GM19452 (cell line): ENCODE results near the gene SDF2.

Source experiments
- ATAC-seq: cut with Tn5 transposase; IDR thresholded peaks from one replicate; pipeline ENCODE4 v1.9.1; 2021; ENCODE audit not compliant: unreplicated experiment

SDF2 gene, protein sequence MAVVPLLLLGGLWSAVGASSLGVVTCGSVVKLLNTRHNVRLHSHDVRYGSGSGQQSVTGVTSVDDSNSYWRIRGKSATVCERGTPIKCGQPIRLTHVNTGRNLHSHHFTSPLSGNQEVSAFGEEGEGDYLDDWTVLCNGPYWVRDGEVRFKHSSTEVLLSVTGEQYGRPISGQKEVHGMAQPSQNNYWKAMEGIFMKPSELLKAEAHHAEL

DNA sequence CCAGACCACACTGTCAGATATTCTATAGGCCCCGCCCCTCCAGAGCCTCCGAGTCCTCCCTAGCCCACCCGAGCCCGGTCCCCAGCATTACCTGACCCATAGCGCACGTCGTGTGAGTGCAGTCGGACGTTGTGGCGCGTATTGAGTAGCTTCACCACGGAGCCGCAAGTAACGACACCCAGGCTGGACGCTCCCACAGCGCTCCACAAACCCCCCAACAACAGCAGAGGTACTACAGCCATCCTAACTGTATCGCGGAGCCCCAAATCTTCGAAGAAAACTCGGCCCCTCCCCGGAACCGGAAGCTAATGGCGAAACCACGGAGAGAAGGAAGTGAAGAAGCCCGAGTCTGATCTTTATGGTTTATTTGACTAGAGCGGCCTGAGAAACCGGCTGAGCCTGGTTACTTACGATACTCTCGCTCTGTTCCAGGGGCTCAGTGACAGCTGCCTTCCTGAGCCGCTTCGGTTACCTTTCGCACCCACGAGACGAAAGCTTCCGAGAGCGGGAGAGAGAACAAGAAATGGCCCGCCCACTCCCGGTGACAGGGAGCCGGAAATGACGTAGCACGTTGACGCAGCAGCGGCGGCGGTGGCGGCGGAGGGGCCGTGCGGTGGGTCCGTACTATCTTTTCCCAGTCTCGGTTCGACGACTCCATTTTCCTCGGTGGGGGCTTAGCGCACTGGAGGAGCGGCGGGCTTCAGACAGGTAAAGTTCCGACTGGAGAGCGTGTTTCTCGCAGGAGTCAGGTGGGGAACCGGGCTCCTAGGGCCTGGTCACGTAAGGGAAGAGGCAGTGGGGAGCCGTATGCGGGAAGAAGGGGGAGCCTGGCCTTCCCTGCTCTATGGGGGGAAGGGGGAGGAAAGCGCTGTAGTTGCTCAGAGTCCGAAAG is at the start of gene SDF2, which contains the start of gene SUPT6H:
Gene SDF2, minus strand, starts transcription at position 272 of the 892 bp plus-strand sequence. Its CDS starts 30 bp downstream, at position 242.
Gene SUPT6H, plus strand, starts transcription at position 571 of the 892 bp plus-strand sequence. CDS start 11,197 bp downstream, outside the sequence.
- ATAC-seq: peak; percentile 82

DNA sequence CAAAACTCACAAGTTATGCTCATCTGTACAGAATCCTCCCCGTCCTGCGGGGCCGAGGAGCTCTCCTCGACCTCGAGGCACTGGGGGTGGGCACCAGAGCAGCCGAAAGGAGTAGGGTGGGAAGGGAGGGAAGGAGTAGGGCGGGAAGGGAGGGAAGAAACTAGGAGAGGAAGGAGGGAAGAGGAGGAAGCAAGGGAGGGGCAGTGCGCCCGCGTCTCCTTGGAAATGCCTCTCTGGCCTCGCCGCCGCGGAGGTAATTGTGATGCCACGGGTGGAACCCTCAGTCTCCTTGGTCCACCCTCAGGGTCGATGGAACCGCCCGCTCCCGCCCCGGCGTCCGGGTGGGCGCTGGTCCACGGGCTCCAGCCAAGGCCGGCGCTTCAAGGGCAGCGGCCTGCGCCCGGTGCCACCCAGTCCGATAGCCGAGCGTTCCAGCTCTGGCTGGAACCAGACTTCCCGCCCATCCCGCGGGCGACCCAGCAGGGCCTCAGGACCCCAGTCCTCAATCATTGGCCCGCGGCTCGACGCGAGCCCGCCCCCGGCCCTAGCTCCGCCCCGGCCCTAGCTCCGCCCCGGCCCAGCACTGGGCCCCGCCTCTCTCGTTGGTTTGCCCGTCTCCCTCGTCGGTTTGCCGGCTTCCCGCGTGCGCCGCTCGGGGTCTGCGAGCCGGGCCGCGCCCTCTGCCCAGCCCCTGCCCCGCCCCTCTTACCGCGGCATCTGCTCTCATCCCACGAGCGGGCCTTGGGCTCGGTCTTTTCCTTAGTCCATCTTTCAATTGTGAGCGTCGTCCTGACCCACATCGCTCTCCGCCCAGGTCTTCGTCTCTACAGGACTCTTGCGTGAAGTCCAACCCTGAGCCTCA is 49.4 kb upstream of the SDF2 start:
- ATAC-seq: peak; percentile 83

DNA sequence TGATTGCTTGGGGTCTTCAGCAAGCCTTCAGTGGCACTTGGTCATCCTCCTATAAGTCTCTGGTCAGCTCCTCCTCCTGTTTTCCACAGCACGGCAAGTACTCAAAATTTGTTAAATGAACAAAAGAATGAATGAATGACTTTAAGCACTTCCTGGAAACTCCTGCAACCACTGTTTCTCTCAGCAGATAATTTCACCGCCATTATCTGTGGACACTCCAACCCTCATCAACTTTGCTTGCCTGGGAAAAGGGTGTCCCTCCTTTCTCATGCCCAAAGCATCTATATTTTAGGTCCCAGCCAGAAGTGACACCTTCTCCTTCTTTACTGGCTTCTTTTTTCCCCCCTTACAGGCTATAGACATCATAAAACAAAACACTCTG is 45.6 kb upstream of the SDF2 start:
- ATAC-seq: no peak

DNA sequence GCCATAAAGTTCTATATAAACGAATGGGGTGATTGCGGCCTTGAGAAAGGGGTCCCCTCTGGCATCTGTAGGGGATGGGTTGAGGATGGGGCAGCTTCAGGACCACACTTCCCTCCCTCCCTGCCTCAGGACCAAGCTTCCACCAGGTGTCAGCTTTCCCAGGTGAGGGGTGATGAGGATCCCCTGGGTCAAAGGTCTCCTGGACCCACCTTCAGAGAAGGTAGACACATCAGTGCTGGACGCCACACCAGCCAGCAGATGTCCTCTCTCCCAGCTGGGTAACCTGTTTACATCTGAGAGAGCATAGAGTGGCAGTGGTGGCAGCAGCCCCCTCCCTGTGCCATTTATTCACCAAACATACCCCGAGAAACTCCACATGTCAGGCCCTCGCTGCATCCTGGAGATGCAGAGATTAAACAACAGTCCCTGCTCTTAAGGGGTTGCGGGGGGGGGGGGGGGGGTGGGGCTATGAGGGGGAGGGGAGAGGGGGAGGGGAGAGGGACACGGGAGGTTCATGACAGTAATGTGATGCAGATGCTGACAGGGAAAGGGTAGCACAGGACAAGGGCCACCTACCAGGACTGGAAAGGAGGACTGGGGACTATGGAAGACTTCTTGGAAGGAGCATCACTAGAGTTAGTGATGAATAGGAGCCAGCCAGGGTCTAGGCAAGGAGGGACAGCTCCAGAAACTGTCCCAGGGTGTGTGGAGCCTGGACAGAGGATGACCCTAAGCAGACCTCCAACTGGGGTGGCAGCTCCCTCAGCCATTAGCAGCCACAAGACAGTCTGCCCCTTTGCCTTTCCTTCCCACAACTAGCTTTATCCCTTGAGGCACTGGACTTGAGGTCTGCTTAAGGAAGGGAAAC is 45.0 kb upstream of the SDF2 start:
- ATAC-seq: no peak

DNA sequence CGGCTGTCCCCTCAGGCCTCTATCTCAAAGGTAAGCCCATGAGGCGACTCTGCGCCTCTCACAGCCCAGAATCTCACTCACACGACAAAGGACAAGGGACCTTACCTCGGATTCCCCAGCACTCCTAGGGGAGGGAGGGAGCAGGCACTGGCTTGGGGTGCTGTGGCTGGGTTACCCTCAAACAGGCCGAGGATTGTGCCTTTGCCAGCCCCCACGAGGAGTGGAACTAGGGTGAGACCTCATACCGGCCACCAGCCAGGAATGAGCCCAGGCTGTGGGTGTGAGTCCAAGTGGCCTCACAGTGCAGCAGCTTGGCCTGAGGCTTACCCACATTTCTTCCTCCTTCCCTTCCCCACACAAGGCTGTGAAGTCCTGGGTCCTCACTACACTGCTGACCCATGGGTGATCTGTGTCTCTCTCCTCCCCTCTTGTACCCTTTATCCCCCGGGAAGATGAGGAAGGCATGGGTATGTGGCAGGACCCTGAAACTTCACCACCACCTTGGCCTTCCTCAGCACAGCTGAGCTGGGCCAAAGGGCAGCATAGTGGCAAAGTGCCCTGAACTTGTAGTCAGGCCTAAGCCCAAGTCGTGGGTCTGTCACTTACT is 44.1 kb upstream of the SDF2 start:
- ATAC-seq: no peak

DNA sequence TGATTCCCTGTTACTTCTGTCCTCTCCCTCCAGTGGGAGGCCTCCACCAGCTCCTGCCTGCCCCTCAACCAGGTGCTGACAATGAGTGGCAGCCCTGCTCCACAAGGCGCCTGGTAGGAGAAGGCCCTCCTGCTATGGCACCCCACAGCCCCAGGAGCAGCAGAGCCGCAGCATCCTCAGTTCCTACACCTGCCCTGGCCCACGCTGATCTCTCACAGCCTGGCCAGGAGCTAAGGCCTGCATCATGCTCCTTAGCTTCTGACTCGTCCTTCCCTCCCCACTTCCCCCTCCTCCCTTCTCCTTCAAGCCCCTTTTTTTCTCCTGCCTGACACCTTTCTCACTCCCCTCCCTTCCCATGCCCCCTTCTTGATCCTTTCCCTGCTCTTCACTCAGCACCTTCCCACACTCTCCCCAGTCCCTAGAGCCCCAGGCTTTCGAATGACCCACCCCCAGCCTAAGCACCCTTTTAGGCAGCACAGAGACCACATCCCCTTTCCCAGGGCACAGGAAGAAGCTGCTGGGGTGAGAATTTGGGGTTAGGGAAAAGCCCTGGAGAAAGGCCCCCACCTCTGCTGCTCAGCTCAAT is 43.5 kb upstream of the SDF2 start:
- ATAC-seq: no peak

DNA sequence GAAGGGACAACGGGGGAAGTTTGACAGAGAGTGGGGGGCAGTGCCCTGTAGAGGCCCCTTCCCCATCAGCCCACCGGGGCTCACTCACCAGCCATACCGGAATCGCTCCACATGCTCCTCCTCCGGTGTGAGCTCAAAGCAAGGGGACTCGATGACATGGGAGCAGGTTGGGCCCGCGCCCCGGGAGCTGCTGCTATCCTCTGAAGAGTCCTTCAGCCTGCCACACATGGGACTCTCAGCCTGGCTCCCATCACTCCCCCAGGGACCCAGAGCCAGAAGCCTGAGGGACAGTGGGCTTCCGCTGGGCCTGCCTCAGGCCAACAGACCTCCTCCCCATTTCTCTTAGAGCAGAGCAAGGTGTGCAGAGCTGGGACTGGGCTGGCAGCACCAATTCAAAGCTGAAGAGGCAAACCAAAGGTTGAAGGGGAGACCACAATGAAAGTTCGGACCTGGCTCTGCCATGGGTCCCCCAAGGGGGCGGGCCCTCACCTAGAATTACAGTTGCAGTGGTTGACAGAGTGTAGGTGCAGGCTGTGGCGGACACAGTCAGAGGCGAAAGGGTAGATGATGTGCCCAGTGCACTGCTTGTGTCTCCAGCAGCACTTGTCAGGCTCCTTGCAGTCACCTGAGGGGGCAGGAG is 42.6 kb upstream of the SDF2 start:
- no peak for ATAC-seq

DNA sequence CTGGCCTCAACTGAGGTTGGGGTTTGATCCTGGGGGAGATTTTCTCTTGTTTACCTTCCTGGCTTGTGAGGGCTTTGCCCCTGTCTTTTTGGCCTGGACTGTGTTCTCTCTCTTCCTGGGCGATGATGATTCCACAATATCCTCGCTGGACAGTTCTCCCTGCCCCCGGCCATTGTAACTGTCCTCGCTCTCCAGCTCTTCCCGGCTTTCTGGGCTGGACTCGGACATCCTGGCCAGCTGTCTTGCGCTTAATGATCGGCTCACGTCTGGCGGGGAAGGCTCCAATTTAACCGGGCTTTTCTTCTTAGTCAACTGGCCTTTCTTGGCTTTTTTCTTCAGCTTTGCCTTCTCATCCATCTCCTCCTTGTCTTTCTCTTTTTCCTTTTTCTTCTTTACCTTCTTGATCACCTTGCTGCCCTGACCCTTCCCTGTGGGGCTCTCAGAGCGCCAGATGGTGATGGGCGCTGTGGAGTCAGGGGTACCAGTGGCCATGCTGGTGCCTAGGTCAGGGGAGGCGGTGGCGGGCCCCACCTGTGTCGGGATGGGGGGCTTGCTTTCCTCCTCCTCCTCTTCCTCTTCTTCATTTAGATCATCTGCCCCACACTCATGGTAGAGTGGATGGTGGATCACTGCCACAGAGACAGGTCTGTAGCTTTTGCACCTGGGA is 42.0 kb upstream of the SDF2 start:
- no peak for ATAC-seq

DNA sequence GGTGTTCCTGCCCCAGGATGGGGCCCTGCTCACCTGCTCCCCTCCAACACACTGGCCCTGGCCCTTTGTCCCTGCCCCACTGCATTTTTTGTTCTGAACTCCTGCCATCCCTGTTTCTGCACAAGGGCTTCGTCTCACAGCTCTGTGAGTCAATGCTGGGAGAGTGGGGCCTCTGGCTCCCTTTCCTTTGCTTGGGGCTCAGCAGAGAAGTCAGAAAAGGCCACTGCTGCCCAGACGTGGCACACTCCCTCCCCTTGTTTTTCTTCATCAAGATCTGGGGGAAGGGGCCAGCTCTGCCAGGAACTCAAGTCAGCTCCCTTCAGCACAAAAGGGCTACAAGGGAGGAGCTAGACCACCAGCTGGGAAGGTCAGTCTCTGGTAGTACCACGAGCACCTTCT is 41.0 kb upstream of the SDF2 start:
- no peak for ATAC-seq

DNA sequence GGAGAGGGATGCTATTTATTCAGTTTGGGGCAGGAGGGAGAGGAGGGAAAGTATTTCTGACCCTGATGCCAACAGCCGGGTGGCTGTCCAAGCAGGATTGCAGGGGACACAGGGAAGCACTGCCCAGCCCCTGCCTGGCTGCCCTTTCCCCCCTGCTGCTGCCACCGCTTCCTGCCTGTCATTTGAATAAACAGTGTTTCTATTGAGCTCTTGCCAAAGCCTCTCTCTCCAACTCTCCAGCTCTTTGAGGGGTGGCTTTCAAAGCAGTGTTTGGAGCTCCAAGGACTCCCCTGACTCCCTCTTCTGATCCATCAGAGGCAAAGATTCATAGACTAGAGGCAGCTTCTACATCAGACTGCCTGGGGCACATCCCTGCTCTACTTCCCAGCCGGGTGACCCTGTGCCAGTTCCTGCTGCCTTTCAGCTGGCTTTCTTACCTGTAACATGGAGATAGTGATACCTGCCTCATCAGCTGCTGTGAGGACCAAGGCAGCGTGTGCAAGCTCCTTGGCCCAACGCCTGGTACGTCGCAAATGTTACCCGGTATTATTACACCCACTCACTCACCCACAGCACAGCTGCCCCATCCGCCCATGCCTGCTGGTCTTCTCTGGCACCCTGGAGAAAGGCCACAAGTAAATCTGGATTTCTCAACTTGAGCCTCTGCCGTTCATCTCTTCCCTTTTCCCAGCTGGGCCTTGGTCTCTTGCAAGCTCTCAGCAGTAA is 40.5 kb upstream of the SDF2 start:
- no peak for ATAC-seq

DNA sequence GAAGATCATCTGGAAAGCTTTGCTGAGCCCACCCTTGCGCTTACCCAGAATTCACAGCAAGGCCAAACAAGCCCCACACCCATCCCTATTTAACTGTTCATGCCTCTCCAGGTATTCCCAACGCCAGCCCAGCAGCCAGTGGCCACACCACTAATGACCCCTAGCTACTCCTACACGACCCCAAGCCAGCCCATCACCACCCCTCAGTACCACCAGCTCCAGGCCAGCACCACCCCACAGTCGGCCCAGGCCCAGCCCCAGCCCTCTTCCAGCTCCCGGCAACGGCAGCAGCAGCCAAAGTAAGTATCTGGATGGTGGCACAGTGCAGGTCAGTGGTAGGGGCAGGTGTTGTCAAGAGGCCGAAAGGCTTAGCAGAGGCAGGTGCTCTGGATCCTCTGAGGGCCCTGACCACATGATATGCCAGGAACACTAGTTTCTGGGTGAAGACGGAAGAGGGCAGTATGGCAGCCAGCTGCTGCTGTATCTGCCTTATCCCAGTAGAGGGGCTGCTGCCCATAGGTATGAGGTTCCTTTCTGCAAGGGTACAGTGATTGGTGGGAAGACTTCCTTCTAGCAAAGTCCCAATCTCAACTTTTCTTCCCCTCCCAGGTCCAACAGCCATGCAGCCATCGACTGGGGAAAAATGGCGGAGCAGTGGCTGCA is 39.3 kb upstream of the SDF2 start:
- no peak for ATAC-seq

DNA sequence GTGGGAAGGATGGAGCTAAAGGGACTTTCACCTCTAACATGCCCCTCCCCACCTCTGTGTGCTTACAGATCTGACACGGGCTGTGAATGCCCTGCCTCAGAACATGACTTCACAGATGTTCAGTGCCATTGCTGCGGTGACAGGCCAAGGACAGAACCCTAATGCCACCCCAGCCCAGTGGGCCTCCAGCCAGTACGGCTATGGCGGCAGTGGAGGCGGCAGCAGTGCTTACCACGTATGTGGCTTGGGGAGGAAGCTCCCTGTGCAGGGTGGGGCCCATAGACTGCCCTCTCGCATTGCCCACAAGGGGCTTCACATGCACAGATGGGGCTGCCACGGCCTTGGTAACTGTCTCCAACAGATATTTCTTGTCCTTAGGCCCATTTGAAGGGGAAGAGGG is 38.6 kb upstream of the SDF2 start:
- no peak for ATAC-seq

DNA sequence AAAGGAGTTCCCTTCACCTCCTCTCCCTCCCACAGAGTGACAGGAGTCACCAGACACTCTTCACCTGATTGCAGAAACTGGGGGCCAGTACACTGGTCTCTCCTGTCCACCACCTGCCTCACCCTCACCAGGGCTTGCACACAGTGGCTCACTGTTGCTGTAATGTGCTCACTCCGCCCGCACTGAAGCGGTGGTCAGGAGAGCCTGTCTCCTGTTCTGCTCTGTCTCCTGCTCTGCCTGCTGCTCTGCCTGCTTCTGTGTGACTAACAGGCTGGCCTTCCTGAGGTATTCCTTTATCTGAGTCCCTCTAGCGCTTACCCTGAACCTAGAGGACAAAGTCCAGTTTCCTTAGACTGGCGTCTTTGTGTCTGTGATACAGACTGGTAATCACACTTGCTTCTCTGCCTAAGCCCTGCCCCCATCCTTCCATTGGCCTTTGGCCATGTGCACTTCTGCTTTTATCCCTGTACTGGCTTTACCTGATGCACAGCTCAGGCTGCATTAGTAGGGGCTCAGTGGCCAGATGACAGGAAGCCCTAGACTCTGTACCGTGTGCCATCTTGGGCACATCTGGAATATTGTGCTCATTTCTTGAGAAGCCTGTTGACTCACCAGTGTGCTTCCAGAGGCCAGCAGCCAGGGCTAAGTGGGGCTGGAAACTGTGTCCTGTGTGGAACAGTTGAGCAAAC is 36.7 kb upstream of the SDF2 start:
- ATAC-seq: no peak

DNA sequence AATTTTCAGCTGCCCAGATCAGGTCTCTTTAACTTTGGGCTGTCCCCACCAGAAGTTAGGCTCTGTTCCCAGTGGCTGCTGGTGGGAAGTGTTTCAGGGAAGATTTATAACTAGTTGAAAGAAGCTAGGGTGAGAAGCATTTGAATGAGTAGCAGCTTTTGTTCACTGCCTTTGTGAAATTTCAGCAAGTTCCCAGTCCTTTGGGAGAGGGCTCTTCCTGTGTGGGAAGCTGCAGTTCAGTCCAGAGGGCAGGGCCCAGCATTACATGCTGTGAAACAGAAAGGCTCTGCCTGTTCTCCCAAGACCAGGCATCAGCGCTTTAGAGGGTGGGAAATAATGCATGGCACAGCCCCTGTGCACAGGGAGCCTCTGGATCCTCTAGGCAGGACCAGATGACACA is 32.2 kb upstream of the SDF2 start:
- ATAC-seq: no peak

DNA sequence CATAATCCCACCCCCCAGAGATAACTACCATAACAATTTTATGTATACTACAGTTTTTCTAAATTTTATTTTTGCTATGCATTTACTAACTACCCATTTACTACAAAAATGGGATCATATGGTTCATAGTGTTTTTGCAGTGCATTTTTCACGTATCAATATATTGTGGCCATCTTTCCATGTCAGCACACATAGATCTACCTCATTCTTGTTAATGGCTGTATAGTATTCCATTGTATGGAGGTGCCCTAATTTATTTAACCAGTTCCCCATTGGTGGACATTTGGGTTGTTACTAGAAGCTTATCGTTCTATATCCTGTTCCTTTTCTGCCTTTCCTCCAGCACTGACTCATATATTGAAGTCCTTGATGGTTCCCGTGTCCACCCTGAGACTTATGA is 27.3 kb upstream of the SDF2 start:
- no peak for ATAC-seq

DNA sequence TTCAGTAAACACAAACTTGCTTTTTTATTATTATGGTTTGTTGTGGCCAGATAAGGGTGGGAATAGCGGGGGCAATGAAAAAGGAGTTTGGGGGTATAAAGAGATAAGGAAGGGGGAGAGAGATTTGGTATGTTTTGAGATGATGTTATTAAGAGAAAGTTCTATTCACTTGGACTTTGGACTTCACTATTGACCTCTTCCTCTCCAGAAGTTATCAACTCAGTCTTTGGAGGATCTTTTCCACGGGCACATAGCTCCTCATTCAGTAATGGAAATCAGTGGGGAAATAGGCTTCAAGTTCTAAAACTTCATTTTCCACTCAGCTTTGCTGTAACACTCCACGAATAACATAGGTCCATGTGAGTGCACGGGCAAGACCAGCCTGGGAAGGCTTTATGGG is 26.8 kb upstream of the SDF2 start:
- ATAC-seq: no peak

DNA sequence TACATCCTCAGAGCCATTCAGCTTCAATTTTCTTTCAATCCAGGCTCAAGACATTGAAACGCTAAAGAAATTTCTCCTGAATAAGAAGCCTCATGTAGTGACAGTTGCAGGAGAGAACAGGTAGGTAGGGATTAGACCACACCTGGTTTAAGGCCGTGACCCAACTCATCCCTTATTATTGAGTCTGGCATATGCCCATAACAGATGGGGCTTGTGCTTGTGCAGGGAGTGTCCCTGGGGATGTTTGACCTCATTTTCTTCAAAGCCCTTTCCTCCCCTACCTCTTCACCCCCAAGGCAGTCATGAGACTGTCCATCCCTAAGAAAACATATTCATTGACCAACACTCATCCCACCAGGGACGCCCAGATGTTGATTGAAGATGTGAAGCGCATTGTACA is 24.6 kb upstream of the SDF2 start:
- no peak for ATAC-seq
